NCI-H510A (cell line): Measurements from ENCODE around the gene LRRC63.

ENCODE experiments used
- DNase-seq: peaks from one replicate; lab custom pipeline; 2025; lab: John Stamatoyannopoulos, UW

LRRC63 gene

DNA sequence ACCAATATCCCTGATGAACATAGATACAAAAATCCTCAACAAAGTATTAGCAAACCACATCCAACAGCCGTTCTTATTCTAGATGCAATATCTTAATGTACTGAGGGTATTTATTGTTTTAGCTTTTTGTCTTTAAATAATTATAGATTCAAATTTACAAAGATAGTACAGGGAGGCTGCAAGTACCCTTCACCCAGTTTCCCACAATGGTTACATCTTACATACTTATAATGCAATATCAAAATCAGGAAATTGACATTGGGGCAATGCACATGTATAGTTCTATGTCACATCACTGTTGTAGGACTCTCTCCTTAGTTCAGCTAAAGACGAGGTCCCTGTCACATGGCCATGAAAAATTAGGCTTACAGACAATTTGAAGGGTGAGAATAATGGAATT, 99.5 kb downstream of the LRRC63 start:
- no peak for DNase-seq

DNA sequence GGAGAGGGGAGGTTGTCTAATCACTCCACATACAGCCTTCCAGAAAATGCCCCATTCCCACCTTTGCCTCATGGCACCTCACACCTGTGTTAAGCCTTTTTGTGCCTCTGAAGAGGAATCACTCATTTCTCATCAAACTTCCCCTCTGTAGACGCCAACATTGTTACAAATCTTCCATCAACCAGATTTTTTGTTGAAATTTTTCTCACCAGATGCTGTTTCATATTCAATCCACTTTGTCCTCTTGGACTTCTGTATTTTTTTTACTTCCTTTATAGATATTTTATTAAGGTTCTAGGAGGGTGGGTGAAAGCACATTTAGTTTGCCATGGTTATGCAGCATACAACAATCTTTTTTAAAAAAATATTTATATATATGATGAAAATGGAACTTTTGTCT, 101.3 kb downstream of the LRRC63 start:
- DNase-seq: no peak

GRCh38 chr13:46313432-46314257, 101.9 kb downstream of the LRRC63 start:
- no peak for DNase-seq

GRCh38 chr13:46314587-46314986, 102.9 kb downstream of the LRRC63 start:
- DNase-seq: no peak

- no peak for DNase-seq
Measured at GRCh38 chr13:46315036-46315435, 103.3 kb downstream of the LRRC63 start.

- no peak for DNase-seq
Measured at GRCh38 chr13:46315491-46316075, 103.9 kb downstream of the LRRC63 start.

DNA sequence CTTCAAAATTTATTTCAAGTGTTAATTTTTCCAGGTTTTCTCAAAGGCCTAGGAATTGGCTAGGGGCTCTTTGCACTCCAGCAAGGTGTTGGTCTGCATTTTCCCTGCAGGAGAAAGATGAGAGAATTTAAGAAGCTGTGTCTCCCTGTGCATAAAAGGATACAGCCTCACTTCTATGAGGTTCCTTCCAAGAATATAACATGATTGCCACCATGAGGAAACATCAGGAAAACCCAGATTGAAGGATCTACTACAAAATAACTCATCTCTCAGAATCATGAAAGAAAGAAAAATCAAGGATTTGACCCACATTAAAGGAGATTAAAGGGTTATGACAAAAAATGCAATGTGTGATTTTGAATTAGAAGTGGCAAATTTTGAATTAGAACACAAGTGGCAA, 105.4 kb downstream of the LRRC63 start:
- DNase-seq: no peak

DNA sequence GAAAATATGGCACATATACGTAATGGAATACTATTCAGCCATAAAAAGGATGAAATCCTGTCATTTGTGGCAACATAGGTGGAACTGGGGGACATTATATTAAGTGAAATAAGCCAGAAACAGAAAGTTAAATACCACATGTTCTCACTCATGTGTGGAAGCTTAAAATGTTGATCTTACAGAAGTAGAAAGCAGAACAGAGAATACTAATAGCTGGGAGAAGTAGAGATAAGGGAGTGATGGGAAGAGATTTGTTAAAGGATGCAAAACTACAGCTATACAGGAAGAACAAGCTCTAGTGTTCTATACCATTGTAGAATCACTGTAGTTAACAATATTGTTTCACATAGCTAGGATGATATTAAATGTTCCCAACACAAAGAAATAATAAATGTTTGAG, 107.3 kb downstream of the LRRC63 start:
- no peak for DNase-seq

- DNase-seq: no peak
Measured at GRCh38 chr13:46320406-46320805, 108.7 kb downstream of the LRRC63 start.

DNA sequence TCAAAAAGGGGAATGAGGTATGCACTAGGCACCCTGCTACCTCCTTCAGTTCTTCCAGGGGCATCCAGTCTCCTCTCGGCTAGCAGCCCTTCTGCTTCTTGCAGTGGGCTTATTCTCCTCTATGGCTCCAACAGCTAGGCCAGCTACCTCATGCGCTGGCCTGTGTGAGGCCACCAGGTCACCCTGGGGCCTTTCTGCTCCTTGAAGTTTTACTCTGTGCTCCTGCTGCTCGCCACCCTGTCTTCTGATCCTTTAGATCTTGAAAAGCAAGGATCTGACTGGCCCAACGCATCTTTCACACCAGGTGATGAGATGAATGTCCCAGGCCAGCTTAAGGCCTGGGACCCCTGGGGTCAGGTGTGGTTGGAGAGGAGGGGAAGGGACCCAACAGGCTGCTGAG, 109.1 kb downstream of the LRRC63 start:
- DNase-seq: no peak

DNA sequence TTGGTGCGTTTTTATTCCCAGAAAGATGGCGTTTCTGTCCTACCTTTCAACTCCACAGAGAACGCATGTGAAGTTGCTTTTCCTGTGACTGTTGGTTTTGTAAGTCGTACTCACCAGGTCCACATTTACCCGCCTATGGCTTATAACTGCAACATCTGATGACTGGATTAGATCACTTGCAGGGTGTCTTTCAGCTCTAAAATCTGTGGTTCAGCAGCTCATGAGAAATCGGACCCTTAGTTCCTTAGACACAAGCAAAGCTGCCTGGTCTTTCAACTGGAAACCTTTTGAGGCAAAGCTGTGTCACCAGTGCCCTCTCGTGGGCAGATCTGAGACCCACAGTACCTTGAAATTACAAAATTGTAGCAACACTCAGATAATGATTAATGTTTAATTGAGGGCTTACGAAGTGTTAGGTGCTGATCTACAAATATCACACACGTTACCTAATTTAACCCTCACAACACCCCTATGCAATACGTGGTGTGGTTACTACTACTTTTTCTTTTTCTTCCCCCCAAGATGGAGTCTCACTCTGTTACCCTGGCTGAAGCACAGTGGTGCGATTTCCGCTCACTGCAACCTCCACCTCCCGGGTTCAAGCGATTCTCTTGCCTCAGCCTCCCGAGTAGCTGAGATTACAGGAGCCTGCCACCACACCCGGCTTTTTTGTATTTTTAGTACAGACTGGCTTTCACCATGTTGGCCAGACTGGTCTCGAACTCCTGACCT, 109.9 kb downstream of the LRRC63 start:
- no peak for DNase-seq

DNA sequence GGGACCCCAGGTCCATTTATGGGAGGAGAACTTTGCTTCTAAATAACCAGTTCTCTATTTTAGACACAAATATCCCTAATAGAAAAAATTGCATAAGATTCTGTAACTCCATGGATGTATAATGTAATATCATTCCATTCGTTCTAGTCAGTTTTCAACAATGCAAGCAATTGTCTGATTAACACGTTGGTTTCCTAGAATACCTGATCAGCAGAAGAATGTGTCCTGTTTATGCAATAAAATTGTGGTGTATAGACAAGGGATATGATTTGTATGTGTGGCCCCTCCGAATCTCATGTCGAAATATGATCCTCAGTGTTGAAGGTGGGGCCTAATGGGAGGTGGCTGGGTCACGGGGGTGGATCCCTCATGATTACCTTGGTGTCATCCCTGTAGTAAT, 113.2 kb downstream of the LRRC63 start:
- no peak for DNase-seq
